CD4-positive, alpha-beta T cell treated with Interleukin-6 for 4 hours (primary cell): Measurements from ENCODE around the gene ARHGAP10.

Experiments used
- DNase-seq: peaks from one replicate; pipeline ENCODE4 v3.0.0-alpha.2; 2020; ENCODE audit warnings: mixed read lengths

ARHGAP10 gene, protein sequence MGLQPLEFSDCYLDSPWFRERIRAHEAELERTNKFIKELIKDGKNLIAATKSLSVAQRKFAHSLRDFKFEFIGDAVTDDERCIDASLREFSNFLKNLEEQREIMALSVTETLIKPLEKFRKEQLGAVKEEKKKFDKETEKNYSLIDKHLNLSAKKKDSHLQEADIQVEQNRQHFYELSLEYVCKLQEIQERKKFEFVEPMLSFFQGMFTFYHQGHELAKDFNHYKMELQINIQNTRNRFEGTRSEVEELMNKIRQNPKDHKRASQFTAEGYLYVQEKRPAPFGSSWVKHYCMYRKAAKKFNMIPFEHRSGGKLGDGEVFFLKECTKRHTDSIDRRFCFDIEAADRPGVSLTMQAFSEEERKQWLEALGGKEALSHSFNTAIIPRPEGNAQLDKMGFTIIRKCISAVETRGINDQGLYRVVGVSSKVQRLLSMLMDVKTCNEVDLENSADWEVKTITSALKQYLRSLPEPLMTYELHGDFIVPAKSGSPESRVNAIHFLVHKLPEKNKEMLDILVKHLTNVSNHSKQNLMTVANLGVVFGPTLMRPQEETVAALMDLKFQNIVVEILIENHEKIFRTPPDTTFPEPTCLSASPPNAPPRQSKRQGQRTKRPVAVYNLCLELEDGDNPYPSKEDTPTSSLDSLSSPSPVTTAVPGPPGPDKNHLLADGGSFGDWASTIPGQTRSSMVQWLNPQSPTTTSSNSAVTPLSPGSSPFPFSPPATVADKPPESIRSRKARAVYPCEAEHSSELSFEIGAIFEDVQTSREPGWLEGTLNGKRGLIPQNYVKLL

GRCh38 chr4:147731580-147732517 lies at the start of gene ARHGAP10:
Gene ARHGAP10, plus strand, starts transcription at chr4:147732088. Its CDS starts 214 bp downstream, at chr4:147732302.
- DNase-seq: peak; percentile 79

- DNase-seq: no peak
Observed at GRCh38 chr4:147682755-147683154, 49.1 kb upstream of the ARHGAP10 start.

DNA sequence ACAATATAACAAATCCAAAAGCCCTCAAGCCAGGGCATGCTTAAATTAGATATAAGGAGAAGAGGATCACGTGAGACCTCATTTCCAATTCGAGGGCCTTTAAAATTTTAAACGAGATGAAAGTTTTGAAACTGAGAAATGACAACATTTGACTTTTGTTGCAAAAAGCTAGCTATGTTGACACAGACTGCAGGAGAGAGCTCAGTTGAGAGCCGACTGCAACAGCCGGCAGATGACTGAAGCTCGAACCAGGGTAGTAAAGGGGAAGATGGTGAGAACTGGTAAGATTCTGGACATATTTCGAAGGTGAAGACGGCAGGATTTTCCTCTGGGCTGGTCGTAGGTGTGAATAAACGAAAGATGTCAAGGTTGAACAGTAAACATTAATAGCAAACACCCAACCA lies 48.7 kb upstream of the ARHGAP10 start:
- DNase-seq: peak; percentile 10

DNA sequence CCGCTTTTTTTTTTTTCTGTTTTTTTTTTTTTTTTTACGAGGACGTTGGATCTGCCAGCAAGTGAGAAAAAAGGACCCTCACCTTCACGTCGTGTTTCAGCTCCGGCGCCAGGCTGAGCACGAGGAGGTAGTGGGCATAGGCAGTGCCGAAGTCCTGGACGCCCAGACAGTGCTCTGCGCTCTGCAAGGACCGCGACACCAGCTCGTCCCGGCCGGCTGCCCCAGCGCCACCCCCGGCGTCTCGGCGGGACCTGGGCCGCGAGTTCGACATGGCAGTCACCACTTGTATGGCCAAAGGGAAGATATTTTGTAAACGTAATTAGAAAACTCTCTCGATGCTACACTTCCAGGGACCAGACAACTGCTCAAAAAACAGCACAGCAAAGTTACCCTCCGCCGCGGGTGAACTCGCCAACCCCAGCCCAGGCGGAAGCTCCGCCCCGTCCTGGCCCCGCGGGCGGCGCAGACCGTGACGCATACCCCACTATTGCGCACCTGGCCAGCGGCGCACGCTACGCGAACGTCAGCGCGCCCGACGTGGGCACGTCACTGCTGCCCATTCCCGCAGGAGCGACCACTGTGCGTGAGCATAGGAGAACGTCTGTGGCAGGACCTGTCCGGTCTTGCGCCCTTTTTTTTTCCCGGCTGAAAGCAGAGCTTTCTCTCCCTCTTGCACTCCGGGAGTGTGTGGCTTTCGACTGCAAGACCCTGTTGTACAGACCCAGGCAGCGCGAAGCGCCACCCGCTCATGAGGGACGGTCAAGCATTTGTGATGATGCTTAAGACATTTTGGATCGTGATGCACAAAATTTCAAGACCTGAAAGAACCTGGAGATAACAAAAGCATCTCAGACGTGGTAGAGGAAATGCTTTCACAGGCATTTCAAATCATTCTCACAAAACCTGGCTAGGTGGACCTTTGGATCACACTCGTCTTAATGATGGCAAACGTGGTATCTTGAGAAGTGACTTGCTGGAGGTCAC lies 47.9 kb upstream of the ARHGAP10 start, which contains the start of gene PRMT9:
Gene PRMT9 (minus strand): TSS at position 447 of the 984 bp plus-strand sequence. CDS start 176 bp downstream, at position 271.
- DNase-seq: peak; percentile 90

- no peak for DNase-seq
Observed at GRCh38 chr4:147689067-147689466, 42.8 kb upstream of the ARHGAP10 start.

- no peak for DNase-seq
Observed at GRCh38 chr4:147691820-147692219, 40.1 kb upstream of the ARHGAP10 start.

DNA sequence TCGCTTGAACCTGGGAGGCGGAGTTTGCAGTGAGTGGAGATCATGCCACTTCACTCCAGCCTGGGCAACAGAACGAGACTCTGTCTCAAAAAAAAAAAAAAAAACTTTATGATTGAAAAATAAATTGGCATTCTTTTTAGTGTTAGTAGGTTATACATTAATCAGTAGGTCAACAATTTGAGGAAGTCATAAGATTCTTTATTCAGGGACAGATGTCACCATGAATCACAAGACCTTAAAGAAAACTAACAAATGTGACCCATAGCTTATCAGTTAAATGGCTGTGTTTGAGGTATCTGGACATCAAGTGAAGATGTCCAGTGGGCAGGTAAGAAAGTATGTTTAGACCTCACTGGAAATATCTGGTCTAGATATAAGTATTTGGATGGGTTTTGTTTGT lies 38.7 kb upstream of the ARHGAP10 start:
- no peak for DNase-seq

GRCh38 chr4:147696866-147697265 lies 35.0 kb upstream of the ARHGAP10 start:
- DNase-seq: no peak

GRCh38 chr4:147704846-147705245 lies 27.0 kb upstream of the ARHGAP10 start:
- DNase-seq: no peak

DNA sequence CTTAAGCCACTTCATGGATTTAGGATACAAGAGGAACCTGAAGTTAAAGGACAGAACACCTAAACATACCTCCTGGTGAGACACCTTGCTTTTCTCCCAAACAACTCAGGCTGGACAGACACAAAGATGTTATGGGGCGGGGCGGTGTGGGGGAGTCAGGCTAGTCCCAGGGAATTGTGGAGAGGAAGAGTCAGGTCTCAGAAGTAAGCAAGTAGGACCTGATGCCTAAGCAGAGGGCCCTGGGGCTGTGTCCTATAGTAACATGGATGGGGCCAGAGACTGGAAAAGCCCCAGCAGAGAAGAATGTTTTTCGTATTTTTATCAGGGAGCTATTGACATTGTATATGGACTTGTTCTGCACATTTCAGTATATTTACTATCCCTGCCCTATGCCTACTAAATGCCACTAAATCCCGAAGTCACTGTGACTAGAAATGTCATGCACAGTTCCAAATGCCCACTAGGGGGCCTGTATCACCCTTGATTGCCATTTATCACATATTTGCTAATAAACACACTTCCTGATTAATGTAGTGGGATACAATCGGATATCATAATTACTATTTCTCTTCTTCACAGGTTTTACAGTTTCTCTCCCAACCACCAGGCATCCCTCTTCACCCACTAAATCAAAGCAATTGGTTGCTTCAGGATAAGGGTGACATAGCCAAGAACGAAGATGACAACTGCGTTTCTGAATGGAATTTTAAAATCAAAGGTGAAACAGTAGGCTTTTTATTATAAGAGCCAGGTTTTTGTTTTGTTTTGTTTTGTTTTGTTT lies 23.8 kb upstream of the ARHGAP10 start:
- DNase-seq: peak; percentile 70

- no peak for DNase-seq
Observed at GRCh38 chr4:147709999-147710398, 21.9 kb upstream of the ARHGAP10 start.

GRCh38 chr4:147714575-147715401 lies 17.1 kb upstream of the ARHGAP10 start:
- DNase-seq: no peak

- DNase-seq: no peak
Observed at GRCh38 chr4:147717878-147718277, 14.0 kb upstream of the ARHGAP10 start.

DNA sequence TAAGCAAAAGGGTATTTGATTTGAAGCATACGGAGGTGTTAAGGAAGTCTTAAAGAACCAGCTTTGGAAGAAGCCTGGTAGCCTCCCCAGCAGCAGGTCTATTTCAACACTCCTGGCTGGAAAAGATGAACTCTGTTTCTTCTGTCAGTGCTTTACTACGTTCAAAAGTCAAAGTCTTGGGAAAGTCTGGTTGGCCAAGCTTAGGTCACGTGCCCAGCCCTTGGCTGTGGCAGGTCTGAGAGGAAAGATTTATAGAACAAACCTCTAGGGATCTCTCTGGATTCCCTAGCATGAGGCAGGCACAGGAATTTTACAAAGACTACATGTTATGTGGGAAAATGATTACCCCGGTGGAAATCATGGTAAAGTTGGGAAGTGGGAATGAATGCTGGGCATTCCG lies 8.6 kb upstream of the ARHGAP10 start:
- DNase-seq: no peak

DNA sequence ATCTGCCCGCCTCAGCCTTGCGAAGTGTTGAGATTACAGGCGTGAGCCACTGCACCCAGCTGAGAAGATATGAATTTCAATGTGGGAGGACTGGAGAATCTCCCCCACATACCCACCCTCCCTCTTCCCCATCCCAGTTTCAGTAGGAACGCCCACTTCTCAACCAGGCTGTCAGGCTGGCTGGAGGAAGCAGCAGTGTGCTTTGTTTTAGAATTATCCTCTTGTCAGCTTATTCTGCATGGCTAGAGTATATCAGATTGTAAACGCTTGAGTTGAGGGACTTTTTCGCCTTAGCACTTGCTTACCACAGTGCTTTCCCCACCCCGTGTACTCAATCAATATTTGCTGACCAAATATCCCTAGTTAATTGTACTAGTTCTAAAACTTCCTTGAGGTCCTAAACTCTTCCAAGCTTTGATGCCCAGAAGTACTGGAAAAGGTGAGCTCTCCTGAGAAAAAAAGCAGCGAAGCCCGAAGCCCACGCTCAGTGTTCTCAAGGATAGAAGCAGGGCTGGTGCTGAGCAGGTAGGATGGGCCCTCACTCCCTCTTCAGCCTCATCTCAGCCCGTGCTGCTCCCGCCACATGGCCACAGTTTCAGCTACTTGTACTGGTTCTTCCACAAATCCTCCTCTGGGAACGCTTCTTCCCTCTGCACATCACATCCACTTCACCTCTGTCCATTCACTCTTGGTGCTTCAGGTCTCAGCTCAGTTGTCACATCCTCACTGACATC lies 7.3 kb upstream of the ARHGAP10 start:
- DNase-seq: no peak

- DNase-seq: no peak
Observed at GRCh38 chr4:147725673-147726072, 6.2 kb upstream of the ARHGAP10 start.

DNA sequence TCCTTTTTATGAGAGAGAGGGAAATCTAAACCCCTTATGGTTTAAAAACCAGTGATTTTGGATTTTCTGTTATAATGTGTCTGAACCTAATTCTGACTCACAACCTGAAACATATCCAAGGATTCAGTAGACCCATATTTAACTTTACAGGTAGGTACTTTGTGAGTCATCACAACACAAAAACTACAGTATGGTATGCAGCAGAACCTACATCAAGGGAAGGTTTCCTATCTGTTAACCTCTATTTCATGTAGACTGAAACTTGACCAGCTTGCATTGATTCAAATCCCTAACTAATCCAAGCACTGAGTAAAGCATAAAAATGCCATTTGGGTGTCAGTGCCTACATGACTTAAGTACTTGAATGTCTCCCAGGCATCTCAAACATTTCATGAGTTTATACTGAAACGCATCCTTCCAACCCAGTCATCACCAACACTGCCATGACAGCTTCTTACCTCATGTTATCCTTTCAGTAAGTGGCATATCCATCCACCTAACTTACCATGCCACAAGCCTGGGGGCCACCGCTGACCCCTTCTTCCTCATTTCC lies 4.3 kb upstream of the ARHGAP10 start:
- no peak for DNase-seq

GRCh38 chr4:147730333-147730732 lies 1.6 kb upstream of the ARHGAP10 start:
- no peak for DNase-seq
